HG03108 (cell line): ENCODE measurements around the gene SLC7A9.
"Not testable (repeated sequence)": the region's sequence is repeated elsewhere in the genome, so short reads cannot be mapped to it uniquely, and the experiment has no call there.

ENCODE experiments used
- ATAC-seq: cut with Tn5 transposase; IDR thresholded peaks from one replicate; pipeline ENCODE4 v1.9.1; 2021; ENCODE audit warnings: moderate library complexity; ENCODE audit not compliant: unreplicated experiment

Gene SLC7A9

GRCh38 chr19:32865326-32865725, 4.2 kb downstream of the SLC7A9 start:
- no peak for ATAC-seq

GRCh38 chr19:32864318-32865007, 5.1 kb downstream of the SLC7A9 start:
- ATAC-seq, result no peak

- ATAC-seq, result no peak
These were observed 5.7 kb downstream of the SLC7A9 start for GRCh38 chr19:32863841-32864240.

GRCh38 chr19:32863301-32863700, 6.3 kb downstream of the SLC7A9 start:
- ATAC-seq, result no peak

- ATAC-seq, result no peak
These were observed 6.8 kb downstream of the SLC7A9 start for GRCh38 chr19:32862741-32863140.

- no peak for ATAC-seq
These were observed 7.4 kb downstream of the SLC7A9 start for GRCh38 chr19:32862173-32862572.

- no peak for ATAC-seq
These were observed 8.0 kb downstream of the SLC7A9 start for GRCh38 chr19:32861596-32861995.

GRCh38 chr19:32859591-32859990, 10.0 kb downstream of the SLC7A9 start:
- no peak for ATAC-seq

- no peak for ATAC-seq
These were observed 11.0 kb downstream of the SLC7A9 start for GRCh38 chr19:32858559-32858958.

GRCh38 chr19:32858155-32858554, 11.4 kb downstream of the SLC7A9 start:
- ATAC-seq, result no peak

- ATAC-seq, result no peak
These were observed 12.0 kb downstream of the SLC7A9 start for GRCh38 chr19:32857584-32857983.

- not testable (repeated sequence) for ATAC-seq
These were observed 12.7 kb downstream of the SLC7A9 start for GRCh38 chr19:32856818-32857217.

GRCh38 chr19:32852216-32852615, 17.4 kb downstream of the SLC7A9 start:
- no peak for ATAC-seq

GRCh38 chr19:32848035-32848434, 21.5 kb downstream of the SLC7A9 start:
- ATAC-seq, result not testable (repeated sequence)

- no peak for ATAC-seq
These were observed 25.8 kb downstream of the SLC7A9 start for GRCh38 chr19:32843716-32844245.

GRCh38 chr19:32842061-32842460, 27.5 kb downstream of the SLC7A9 start:
- ATAC-seq, result no peak

- no peak for ATAC-seq
These were observed 32.0 kb downstream of the SLC7A9 start for GRCh38 chr19:32837531-32837930.

GRCh38 chr19:32833388-32833787, 36.2 kb downstream of the SLC7A9 start:
- ATAC-seq, result not testable (repeated sequence)

- not testable (repeated sequence) for ATAC-seq
These were observed 36.7 kb downstream of the SLC7A9 start for GRCh38 chr19:32832825-32833224.

GRCh38 chr19:32832094-32832493, 37.5 kb downstream of the SLC7A9 start:
- not testable (repeated sequence) for ATAC-seq

- no peak for ATAC-seq
These were observed 38.0 kb downstream of the SLC7A9 start for GRCh38 chr19:32831611-32832010.

- ATAC-seq, result no peak
These were observed 39.1 kb downstream of the SLC7A9 start for GRCh38 chr19:32830231-32831014.
